ENCODE measurements around the gene SPTBN4.

DNA sequence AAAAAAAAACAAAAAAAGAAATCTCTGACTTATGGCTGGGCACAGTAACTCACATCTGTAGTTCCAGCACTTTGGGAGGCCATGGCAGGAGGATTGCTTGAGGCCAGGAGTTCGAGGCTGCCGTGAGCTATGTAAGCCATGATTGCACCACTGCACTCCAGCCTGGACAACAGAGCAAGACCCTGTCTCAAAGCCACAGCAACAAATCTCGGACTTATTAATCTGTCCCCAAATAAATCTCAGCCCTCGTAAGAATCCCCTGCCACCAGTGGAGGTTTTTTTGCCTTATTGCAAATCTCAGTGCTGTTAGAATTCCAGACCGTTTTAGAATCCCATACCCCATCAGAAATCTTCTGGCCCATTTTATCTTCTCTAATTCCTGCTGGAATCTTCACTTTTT is 114.7 kb downstream of the SPTBN4 start:
- TF ChIP-seq, protein P1, sequence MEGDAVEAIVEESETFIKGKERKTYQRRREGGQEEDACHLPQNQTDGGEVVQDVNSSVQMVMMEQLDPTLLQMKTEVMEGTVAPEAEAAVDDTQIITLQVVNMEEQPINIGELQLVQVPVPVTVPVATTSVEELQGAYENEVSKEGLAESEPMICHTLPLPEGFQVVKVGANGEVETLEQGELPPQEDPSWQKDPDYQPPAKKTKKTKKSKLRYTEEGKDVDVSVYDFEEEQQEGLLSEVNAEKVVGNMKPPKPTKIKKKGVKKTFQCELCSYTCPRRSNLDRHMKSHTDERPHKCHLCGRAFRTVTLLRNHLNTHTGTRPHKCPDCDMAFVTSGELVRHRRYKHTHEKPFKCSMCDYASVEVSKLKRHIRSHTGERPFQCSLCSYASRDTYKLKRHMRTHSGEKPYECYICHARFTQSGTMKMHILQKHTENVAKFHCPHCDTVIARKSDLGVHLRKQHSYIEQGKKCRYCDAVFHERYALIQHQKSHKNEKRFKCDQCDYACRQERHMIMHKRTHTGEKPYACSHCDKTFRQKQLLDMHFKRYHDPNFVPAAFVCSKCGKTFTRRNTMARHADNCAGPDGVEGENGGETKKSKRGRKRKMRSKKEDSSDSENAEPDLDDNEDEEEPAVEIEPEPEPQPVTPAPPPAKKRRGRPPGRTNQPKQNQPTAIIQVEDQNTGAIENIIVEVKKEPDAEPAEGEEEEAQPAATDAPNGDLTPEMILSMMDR (IDR thresholded peaks at IDR 0.05; ENCODE audit: insufficient read depth, low read depth, low read length): no peak
- TF ChIP-seq EZH2 (IDR thresholded peaks at IDR 0.05; ENCODE audit: insufficient read depth, low read length): no peak

All from astrocyte (in vitro differentiated cells and primary cell).